Measurements from ENCODE around the gene GSPT2. TPM values are rescaled to one million over a fixed set of nuclear protein-coding genes. Genes with fewer than 3 reads are reported as not detected.

GSPT2 gene
- total RNA-seq, 1 experiment from 2014 or later, result 7.0 TPM

GRCh38 chrX:51747671-51748070, 4.4 kb downstream of the GSPT2 start:
- Histone ChIP-seq H3F3A (ENCODE audit: low read length, unreplicated experiment) (no peaks in the 10 kb centered on the region), H3K79me2 (ENCODE audit: low read length) (peaks cover 19% of the 10 kb centered on the region), H3K9ac (ENCODE audit: low read length) (no peak overlapping the region), H3K27ac (ENCODE audit: low read length) (no peak overlapping the region), H3K4me2 (ENCODE audit: low read length) (no peak overlapping the region), H3K36me3 (ENCODE audit: low read depth, low read length) (no peaks in the 10 kb centered on the region), H3K4me1 (ENCODE audit: insufficient read depth, low read length) (no peaks in the 10 kb centered on the region; the same call in 1 of the 2 replicates), H3K27me3 (ENCODE audit: low read length) (no peaks in the 10 kb centered on the region), H3K9me2 (replicated peaks; ENCODE audit: low read length) (no peaks in the 10 kb centered on the region), H2AFZ (ENCODE audit: low read length) (no peak overlapping the region), H3K4me3 (ENCODE audit: low read length) (no peak overlapping the region), H4K20me1 (ENCODE audit: low read length) (no peaks in the 10 kb centered on the region), H3K9me3 (ENCODE audit: low read length) (no peaks in the 10 kb centered on the region)
- DNase-seq (no peak), ATAC-seq (no peak)
- intact Hi-C loops (cut with micrococcal nuclease), result no loop called here
- ChIA-PET POLR2A (ENCODE audit: unreplicated experiment) (no interaction called here), CTCF (no interaction called here)
- TF ChIP-seq CTCF (conservative IDR thresholded peaks at IDR 0.05; ENCODE audit: low read depth, low read length), result no peak
- TF ChIP-seq EZH2 (IDR thresholded peaks at IDR 0.05; ENCODE audit: low read length, unreplicated experiment), result no peak
- no peak for TF ChIP-seq EZH2phosphoT487 (IDR thresholded peaks at IDR 0.05; ENCODE audit: borderline replicate concordance, low read length)
- no TSS peak for BruUV-seq (replicated peaks)

GRCh38 chrX:51759055-51759839, 16.0 kb downstream of the GSPT2 start:
- ChIA-PET CTCF (interaction anchor here (0.7 kb wide), 1 partner anchor 107 kb away, joined by 3 read pairs; no protein-coding TSS in a partner anchor), POLR2A (ENCODE audit: unreplicated experiment) (no interaction called here)
- Histone ChIP-seq H3K27ac (ENCODE audit: low read length) (no peak overlapping the region), H3K9me2 (replicated peaks; ENCODE audit: low read length) (no peaks in the 10 kb centered on the region), H3K9ac (ENCODE audit: low read length) (no peak overlapping the region), H3K27me3 (ENCODE audit: low read length) (peaks cover 24% of the 10 kb centered on the region; the same call in 1 of the 2 replicates), H2AFZ (ENCODE audit: low read length) (no peak overlapping the region), H3K79me2 (ENCODE audit: low read length) (no peaks in the 10 kb centered on the region), H3K4me2 (ENCODE audit: low read length) (no peak overlapping the region), H3K4me3 (ENCODE audit: low read length) (no peak overlapping the region), H3F3A (ENCODE audit: low read length, unreplicated experiment) (no peaks in the 10 kb centered on the region), H3K9me3 (ENCODE audit: low read length) (no peaks in the 10 kb centered on the region), H3K36me3 (ENCODE audit: low read depth, low read length) (no peaks in the 10 kb centered on the region), H3K4me1 (ENCODE audit: insufficient read depth, low read length) (no peaks in the 10 kb centered on the region), H4K20me1 (ENCODE audit: low read length) (no peaks in the 10 kb centered on the region)
- no peak for DNase-seq
- no TSS peak for BruUV-seq (replicated peaks)
- TF ChIP-seq EZH2 (IDR thresholded peaks at IDR 0.05; ENCODE audit: low read length, unreplicated experiment), result no peak
- TF ChIP-seq EZH2phosphoT487 (IDR thresholded peaks at IDR 0.05; ENCODE audit: borderline replicate concordance, low read length), result no peak
- TF ChIP-seq CTCF (conservative IDR thresholded peaks at IDR 0.05; ENCODE audit: low read depth, low read length), result no peak
- intact Hi-C loops (cut with micrococcal nuclease), result loop anchor here (5.0 kb wide), 1 partner anchor 43 kb away; no protein-coding TSS in a partner anchor
- ATAC-seq, result no peak

GRCh38 chrX:51760657-51761056, 17.4 kb downstream of the GSPT2 start:
- H2AFZ ChIP-seq (ENCODE audit: low read length), result no peak overlapping the region
- no peak overlapping the region for H3K27ac ChIP-seq (ENCODE audit: low read length)
- no TSS peak for BruUV-seq (replicated peaks)
- no peaks in the 10 kb centered on the region for H3K79me2 ChIP-seq (ENCODE audit: low read length)
- POLR2A ChIA-PET (ENCODE audit: unreplicated experiment), result no interaction called here
- ATAC-seq (no peak), DNase-seq (no peak)
- no peaks in the 10 kb centered on the region for H3K9me3 ChIP-seq (ENCODE audit: low read length)
- no peak overlapping the region for H3K4me3 ChIP-seq (ENCODE audit: low read length)
- peaks cover 33% of the 10 kb centered on the region for H3K27me3 ChIP-seq (ENCODE audit: low read length)
- TF ChIP-seq EZH2 (IDR thresholded peaks at IDR 0.05; ENCODE audit: low read length, unreplicated experiment) (no peak), CTCF (conservative IDR thresholded peaks at IDR 0.05; ENCODE audit: low read depth, low read length) (no peak), EZH2phosphoT487 (IDR thresholded peaks at IDR 0.05; ENCODE audit: borderline replicate concordance, low read length) (no peak)
- intact Hi-C loops (cut with micrococcal nuclease), result no loop called here
- no peaks in the 10 kb centered on the region for H3K9me2 ChIP-seq (replicated peaks; ENCODE audit: low read length)
- H3F3A ChIP-seq (ENCODE audit: low read length, unreplicated experiment), result no peaks in the 10 kb centered on the region
- no peaks in the 10 kb centered on the region for H3K4me1 ChIP-seq (ENCODE audit: insufficient read depth, low read length)
- no peak overlapping the region for H3K4me2 ChIP-seq (ENCODE audit: low read length)
- H3K36me3 ChIP-seq (ENCODE audit: low read depth, low read length), result no peaks in the 10 kb centered on the region
- no peak overlapping the region for H3K9ac ChIP-seq (ENCODE audit: low read length)
- CTCF ChIA-PET, result no interaction called here
- no peaks in the 10 kb centered on the region for H4K20me1 ChIP-seq (ENCODE audit: low read length)

Data from PC-3 (cell line).